GM21447 (cell line): ENCODE data around the gene FREM1.

Experiments
- ATAC-seq: cut with Tn5 transposase; IDR thresholded peaks from one replicate; pipeline ENCODE4 v1.9.1; 2021; ENCODE audit not compliant: unreplicated experiment

The FREM1 gene

GRCh38 chr9:14766299-14766698 is 143.9 kb downstream of the FREM1 start:
- no peak for ATAC-seq

- ATAC-seq = no peak
Measured at GRCh38 chr9:14761584-14761983, 148.6 kb downstream of the FREM1 start.

GRCh38 chr9:14760060-14760459 is 150.2 kb downstream of the FREM1 start:
- no peak for ATAC-seq

- no peak for ATAC-seq
Measured at GRCh38 chr9:14756291-14756690, 153.9 kb downstream of the FREM1 start.

GRCh38 chr9:14752871-14753270 is 157.4 kb downstream of the FREM1 start:
- no peak for ATAC-seq

- no peak for ATAC-seq
Measured at GRCh38 chr9:14752271-14752670, 158.0 kb downstream of the FREM1 start.

GRCh38 chr9:14750821-14751220 is 159.4 kb downstream of the FREM1 start:
- ATAC-seq = no peak

- no peak for ATAC-seq
Measured at GRCh38 chr9:14749741-14750211, 160.5 kb downstream of the FREM1 start.

GRCh38 chr9:14748373-14748772 is 161.9 kb downstream of the FREM1 start:
- ATAC-seq = no peak

GRCh38 chr9:14747111-14747510 is 163.1 kb downstream of the FREM1 start:
- ATAC-seq = no peak

GRCh38 chr9:14746626-14747025 is 163.6 kb downstream of the FREM1 start:
- no peak for ATAC-seq

- ATAC-seq = no peak
Measured at GRCh38 chr9:14744768-14745167, 165.5 kb downstream of the FREM1 start.

GRCh38 chr9:14741369-14741768 is 168.9 kb downstream of the FREM1 start:
- ATAC-seq = peak; percentile 91

- no peak for ATAC-seq
Measured at GRCh38 chr9:14733133-14733532, 177.1 kb downstream of the FREM1 start.

GRCh38 chr9:14731294-14731981 is 178.8 kb downstream of the FREM1 start:
- no peak for ATAC-seq

- no peak for ATAC-seq
Measured at GRCh38 chr9:14730461-14730898, 179.7 kb downstream of the FREM1 start.

GRCh38 chr9:14723301-14723700 is 186.9 kb downstream of the FREM1 start:
- no peak for ATAC-seq

- ATAC-seq = no peak
Measured at GRCh38 chr9:14722391-14723035, 187.7 kb downstream of the FREM1 start, which contains the start of gene CER1. CER1 (minus strand) TSS chr9:14722733; CDS start chr9:14722672, 61 bp downstream.

- ATAC-seq = no peak
Measured at GRCh38 chr9:14719231-14719923, 190.9 kb downstream of the FREM1 start.

- ATAC-seq = no peak
Measured at GRCh38 chr9:14715102-14715501, 195.1 kb downstream of the FREM1 start.

- no peak for ATAC-seq
Measured at GRCh38 chr9:14713187-14713767, 197.0 kb downstream of the FREM1 start.
